ENCODE measurements around the gene PML.

DNA sequence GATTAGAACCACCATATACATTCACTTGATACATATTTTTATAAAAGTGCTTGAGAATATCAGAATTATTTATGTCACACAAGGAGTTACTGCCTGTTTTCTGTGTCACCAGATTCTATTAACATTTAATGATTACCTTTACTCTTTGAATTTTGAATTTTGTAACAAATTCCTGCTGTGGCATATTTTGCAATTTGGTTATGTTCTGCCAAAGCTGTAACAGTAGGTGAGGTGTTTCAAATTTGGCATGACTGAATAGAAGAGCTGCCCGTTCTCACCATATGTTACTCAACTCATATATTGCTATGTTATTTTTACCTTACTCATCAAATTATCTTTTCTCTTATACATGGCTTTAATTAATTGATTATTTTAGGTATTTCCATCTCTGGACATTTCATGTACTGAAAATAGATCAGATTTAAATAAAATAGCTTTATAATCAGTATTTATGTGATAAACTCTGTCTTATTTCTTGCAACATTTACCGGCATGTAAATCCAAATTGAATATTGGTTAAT, 18.9 kb downstream of the PML start:
- no peak for TF ChIP-seq EZH2phosphoT487 (IDR thresholded peaks at IDR 0.05; ENCODE audit: low read length)
- TF ChIP-seq, protein P1, sequence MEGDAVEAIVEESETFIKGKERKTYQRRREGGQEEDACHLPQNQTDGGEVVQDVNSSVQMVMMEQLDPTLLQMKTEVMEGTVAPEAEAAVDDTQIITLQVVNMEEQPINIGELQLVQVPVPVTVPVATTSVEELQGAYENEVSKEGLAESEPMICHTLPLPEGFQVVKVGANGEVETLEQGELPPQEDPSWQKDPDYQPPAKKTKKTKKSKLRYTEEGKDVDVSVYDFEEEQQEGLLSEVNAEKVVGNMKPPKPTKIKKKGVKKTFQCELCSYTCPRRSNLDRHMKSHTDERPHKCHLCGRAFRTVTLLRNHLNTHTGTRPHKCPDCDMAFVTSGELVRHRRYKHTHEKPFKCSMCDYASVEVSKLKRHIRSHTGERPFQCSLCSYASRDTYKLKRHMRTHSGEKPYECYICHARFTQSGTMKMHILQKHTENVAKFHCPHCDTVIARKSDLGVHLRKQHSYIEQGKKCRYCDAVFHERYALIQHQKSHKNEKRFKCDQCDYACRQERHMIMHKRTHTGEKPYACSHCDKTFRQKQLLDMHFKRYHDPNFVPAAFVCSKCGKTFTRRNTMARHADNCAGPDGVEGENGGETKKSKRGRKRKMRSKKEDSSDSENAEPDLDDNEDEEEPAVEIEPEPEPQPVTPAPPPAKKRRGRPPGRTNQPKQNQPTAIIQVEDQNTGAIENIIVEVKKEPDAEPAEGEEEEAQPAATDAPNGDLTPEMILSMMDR (IDR thresholded peaks at IDR 0.05; ENCODE audit: low read length) = no peak
- no peak for TF ChIP-seq EZH2 (optimal IDR thresholded peaks at IDR 0.05; ENCODE audit: low read depth, low read length)
